ENCODE measurements around the gene DVL2.

GRCh38 chr17:7184091-7184488, 50.2 kb downstream of the DVL2 start:
- no peak for TF ChIP-seq BCL11B (tag by site-specific recombination; IDR thresholded peaks at IDR 0.05; ENCODE audit: low read depth)
- no peak for TF ChIP-seq CTCF (tag by site-specific recombination; IDR thresholded peaks at IDR 0.05)
- no peak for TF ChIP-seq ZFP41 (tag by site-specific recombination; IDR thresholded peaks at IDR 0.05; ENCODE audit: borderline replicate concordance)
- no peak for TF ChIP-seq ZEB2 (tag by site-specific recombination; IDR thresholded peaks at IDR 0.05)
- TF ChIP-seq, protein P1, sequence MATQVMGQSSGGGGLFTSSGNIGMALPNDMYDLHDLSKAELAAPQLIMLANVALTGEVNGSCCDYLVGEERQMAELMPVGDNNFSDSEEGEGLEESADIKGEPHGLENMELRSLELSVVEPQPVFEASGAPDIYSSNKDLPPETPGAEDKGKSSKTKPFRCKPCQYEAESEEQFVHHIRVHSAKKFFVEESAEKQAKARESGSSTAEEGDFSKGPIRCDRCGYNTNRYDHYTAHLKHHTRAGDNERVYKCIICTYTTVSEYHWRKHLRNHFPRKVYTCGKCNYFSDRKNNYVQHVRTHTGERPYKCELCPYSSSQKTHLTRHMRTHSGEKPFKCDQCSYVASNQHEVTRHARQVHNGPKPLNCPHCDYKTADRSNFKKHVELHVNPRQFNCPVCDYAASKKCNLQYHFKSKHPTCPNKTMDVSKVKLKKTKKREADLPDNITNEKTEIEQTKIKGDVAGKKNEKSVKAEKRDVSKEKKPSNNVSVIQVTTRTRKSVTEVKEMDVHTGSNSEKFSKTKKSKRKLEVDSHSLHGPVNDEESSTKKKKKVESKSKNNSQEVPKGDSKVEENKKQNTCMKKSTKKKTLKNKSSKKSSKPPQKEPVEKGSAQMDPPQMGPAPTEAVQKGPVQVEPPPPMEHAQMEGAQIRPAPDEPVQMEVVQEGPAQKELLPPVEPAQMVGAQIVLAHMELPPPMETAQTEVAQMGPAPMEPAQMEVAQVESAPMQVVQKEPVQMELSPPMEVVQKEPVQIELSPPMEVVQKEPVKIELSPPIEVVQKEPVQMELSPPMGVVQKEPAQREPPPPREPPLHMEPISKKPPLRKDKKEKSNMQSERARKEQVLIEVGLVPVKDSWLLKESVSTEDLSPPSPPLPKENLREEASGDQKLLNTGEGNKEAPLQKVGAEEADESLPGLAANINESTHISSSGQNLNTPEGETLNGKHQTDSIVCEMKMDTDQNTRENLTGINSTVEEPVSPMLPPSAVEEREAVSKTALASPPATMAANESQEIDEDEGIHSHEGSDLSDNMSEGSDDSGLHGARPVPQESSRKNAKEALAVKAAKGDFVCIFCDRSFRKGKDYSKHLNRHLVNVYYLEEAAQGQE (tag by site-specific recombination; IDR thresholded peaks at IDR 0.05): no peak
- no peak for TF ChIP-seq TCF7L2 (IDR thresholded peaks at IDR 0.05; ENCODE audit: borderline replicate concordance, low read depth, low read length)
- no peak for TF ChIP-seq ZNF324 (tag by site-specific recombination; IDR thresholded peaks at IDR 0.05)
- no peak for TF ChIP-seq ZBTB8A (tag by site-specific recombination; IDR thresholded peaks at IDR 0.05)
- TF ChIP-seq ZNF221 (tag by site-specific recombination; IDR thresholded peaks at IDR 0.05; ENCODE audit: borderline replicate concordance): no peak
- TF ChIP-seq SALL2 (tag by site-specific recombination; IDR thresholded peaks at IDR 0.05; ENCODE audit: borderline replicate concordance): no peak
- TF ChIP-seq ZBTB21 (tag by site-specific recombination; IDR thresholded peaks at IDR 0.05): no peak
- TF ChIP-seq ZFP37 (tag by site-specific recombination; IDR thresholded peaks at IDR 0.05): no peak
- no peak for TF ChIP-seq ZNF777 (tag by site-specific recombination; IDR thresholded peaks at IDR 0.05; ENCODE audit: borderline replicate concordance)

Measured in HEK293 (cell line).